ENCODE data around the gene SMARCC1.

The SMARCC1 gene

DNA sequence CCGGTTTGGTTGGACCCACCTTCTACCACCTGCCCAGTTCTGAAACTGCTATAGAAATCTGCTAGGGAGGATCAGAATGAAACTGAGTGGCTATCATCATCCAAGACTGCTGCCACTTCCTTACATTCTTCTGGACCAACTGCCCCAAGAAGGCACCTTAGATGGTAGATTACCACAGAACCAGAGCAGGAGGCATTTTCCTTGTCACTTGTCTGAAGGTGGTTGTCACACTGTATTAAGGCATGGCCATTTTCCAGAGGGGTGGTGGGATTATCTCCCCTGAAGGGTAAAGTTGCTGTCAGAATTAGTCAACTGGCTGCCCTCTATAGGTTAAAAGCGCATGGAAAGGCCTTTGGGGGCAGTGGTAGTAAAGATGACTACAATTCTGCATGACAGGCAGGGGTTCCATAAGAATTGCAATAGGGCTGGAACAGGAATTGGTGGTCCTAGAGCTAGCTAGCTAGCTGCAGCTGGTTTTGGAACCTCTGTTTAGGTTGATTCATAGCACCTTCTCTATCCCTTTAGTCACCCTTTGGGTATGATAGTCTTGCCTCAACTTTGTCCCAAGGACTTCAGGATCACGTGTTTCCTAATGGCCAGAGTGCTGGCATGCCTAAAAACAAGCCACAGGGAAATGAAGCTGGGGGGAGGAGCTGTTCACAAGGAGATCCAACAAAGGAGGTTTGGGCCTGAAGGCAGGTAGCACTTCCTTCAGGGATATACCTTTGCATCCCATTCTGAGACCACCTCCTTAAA lies 198.2 kb downstream of the SMARCC1 start:
- no peak for DNase-seq

DNA sequence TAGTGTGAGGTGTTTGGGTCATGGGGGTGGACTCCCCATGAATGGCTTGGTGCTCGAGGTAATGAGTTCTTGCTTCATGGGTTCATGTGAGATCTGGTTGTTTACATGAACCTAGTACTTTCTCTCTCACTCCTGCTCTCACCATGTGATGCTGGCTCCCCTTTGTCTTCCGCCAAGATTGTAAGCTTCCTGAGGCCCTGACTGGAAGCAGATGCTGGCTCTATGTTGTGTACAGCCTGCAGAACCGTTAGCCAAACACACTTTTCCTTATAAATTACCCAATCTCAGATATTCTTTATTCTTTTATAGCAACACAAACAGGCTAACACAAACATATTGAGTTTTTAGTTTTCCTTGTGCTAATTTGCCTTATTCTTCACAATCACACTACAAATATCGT lies 199.9 kb downstream of the SMARCC1 start:
- DNase-seq: no peak

DNA sequence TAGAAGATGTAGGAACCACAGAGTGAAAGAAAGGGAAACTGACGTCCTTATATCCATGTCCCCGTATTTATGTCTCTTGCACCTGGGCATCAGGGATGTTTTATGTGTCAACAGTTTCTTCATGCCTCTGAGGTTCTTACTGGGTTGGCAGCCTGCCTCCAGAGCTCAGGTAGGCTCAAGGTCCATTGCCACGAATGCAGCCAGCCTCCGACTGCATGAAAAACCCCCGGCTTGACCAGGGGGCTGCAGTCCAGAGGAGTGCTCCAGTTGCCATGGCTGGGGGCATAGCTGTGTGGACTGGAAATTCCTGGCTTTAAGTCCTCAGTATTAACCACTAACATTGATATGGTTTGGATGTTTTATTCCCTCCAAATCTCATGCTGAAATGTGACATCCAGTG lies 200.3 kb downstream of the SMARCC1 start:
- no peak for DNase-seq

DNA sequence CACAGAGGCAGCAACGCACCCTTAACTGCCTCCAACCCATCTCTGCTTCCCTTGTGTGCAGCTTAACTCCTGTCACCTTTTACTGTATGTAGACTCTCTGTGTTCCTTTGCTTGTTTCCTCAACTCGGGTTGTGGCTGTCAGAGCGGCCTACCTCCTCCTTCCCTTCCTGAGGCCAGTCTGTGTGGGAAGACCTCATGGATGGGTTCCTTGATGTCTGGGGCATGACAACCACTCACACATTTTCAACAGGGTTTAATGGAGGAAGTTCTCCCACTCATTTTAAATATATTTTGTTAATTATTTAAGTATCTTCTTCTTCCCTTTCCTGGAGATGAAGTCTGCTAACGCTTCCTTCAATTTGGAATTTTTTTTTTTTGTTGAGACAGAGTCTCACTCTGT lies 201.2 kb downstream of the SMARCC1 start:
- no peak for DNase-seq

DNA sequence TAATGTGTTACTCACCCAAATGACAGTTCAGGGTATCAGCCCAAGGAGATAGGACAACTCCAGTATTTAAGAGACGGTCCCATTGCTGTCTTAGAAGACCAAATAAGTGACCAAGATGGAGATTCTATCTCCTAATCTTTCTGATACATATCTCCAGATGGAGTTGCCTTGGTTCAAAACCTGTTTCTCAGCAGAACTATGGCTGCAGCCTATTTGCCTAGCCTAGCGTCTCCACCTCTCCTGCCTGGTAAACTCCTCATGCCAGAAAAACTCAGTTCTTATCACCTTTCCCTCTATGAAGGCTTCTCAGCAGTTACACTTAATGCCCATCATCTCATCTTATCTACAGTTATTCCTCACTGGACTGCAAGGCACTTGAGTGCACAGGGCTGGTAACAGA lies 201.8 kb downstream of the SMARCC1 start:
- no peak for DNase-seq

DNA sequence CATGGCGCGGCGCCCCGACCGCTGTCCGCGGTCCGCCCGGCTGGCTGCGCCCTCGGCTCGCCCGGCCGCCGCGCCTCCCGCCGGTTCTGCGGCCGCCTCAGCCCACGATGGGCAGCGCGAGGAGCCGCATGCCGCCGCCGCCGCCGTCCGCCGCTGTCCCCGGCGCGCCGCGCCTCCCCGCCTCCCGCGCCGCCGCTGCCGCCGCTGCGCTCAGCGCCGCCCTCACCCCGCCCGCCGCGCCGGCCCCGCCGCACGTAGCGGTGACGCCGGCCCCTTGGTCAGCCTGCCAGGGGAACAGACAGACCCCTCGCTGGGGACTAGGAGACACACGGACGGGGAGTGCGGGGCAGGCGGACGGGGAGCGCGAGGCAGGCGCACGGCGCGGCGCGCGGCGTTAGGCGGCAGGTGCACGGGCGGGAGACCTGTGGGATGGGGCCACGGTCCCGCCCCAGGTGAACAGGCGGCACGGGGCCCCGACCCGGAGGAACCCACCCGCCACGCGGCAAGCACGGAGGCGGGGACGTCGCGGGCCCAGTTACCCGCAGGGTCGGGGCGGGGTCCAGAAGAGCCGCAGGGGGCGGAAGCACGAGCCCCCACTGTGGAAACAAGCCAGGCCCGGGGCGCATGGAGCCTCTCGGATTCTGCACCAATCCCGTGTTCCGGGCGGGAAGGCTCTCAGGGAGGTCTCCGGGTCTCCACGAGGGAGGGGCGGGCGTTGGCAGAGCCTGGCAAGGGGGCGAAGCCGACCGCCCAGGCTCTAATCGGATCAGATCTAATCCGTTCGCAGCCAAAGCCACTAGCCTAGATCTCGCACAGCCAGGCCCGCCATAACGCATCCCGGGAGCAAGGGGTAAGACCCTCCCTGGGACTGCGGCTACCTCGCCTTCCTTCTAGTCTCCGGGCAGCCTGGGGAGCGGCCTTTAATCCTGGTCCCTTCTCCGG lies 202.7 kb downstream of the SMARCC1 start, which contains the start of gene CSPG5:
TSS of gene CSPG5 (minus strand) at position 175 of the 942 bp plus-strand sequence. CDS start at position 3, 172 bp downstream.
- DNase-seq: no peak

DNA sequence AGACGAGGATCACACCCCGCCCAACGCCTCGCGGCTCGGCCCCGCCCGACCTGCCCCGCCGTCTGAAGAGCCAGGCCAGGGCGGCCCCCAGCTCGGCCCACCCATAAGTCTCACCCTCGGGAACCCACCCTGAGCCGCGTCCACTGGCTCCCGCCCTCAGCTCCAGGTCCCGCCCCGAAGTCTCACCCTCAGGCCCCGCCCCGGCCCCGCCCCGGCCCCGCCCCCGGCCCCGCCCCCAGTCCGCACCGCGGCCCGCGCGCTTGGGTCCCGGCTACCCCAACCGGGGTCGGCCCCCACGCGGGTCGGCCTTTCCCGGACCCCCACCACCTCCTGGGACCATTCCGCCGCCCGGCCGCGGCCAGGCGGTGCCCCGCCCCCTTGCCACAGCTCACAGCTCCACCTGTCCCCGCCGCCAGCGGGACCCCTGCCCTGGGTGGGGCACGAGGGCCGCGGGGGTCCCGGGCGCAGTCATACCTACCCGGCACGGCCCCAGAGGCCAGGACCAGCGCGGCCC lies 203.5 kb downstream of the SMARCC1 start:
- DNase-seq: no peak

DNA sequence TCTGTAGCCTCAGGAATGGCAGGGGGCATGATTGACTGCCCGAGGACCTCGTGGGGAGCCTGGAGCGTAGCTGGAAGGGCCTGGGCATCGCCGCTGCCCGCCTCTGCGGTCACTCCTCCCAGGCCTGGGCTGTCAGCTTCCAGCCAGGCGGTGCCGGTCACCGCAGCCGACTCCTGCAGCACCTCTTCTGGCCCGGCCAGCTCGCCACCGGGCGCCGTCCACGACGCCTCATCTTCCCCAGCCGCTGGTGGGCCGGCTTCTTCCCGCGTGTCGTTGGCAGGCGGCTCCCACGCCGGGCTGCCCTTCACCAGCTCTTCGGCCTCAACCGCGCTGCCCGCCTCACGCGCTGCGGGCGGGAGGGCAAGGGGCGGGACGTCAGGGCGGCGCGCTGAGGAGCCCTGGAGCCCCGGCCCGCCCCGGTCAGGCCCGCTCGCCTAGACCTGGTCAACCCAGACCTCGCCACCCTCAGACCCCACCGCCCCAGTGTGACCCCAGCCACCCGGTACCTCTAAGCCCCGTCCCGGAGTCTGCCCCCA lies 204.0 kb downstream of the SMARCC1 start:
- DNase-seq: no peak

DNA sequence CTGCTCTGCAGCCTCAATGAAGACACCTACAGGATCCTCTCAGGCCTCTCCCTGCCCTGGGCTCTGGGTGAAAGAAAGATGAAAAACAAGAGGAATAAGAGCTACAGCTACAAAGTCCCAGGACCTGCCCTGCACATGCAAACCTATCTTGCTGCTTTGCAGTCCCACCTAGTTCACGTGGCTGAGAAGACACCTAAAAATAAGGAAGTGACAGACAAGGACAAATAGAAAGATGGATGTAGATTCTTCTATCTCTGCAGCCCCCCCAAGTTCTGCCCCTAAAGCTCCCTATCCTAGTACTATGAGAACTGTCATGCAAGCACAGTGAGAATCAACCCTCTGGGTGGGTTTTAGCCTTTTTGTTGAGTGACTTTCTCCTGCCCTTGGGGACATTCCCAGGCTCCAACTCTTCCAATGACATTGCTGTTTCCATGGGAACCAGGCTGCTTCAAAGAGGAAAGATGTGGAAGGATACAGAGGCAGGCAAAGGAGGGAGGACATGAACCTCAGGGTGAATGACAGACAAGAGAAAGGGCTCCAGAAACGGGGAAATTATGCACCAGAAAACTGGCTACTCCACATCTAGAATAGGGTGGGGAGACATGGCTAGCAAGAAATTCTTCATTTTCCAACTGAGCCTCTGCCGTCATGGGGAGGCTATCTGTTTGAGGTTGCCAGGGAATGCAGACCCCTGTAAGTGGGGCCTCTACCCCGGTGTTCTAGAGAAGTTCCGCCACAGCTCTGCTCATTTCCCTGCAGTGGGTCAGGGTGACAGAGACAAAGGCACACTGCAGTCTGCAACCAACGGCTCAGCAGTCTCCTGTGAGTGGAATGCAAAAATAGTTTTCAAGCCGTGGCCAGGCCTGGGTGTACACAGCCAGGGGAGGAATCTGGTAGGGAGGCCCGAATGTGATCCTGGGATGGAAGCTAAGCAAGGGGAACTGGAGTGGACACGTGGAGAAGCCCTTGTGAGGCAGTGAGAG lies 208.2 kb downstream of the SMARCC1 start:
- DNase-seq: no peak

DNA sequence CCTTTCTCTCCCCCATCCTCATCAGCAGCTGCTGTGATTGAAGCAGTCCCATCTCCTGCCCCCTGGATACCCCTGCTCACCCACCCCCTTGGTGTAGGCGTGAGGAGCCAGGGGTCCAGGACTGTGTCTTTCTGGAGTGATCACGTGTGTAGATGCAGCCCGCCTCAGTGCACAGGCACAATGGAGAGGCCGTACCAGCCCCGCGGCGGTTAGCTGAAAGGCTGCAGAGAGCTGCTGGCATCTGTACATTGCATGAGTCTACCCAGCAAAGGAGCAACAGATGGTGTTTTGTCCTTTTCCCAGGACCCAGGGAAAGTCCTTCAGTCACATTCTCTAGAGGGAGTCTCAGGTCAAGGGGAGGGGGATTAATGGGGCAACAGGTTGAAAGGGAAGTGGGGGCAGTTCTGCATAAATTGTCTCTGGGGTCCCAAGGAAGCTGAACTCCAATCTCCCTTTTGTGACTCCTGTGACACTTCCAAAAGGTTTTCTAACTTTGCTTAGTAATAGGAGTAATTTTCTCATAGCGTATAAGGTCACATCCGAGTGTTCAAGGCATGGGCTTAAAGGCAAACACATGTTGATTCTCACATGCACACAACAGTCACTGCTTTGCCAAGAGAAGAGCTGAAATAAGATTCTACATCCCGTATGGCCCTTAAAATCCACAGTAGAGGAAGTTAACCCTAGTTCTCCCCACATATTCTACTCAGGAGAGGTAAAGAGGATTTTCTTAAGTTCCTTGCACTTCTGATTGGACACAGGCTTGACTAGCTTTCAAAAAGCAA lies 210.1 kb downstream of the SMARCC1 start:
- no peak for DNase-seq

DNA sequence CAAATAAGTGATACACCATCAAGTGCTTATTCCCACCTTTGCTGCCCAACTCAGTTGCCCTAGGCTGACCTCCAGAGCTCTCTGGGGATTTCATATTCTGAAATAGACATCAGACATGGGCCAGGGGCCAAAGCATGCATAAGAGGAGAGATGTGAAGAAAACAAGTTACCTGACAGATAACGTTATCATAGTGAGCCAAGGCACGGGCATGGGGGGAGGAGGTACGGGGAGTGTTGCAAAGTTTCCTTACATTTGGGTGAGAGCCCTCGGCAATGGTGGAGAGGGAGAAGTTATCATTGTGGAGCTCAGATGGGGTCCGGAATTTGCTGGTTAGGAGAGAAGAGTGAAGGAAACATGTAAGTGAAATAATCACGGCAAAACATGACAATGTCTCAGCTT lies 212.8 kb downstream of the SMARCC1 start:
- no peak for DNase-seq

DNA sequence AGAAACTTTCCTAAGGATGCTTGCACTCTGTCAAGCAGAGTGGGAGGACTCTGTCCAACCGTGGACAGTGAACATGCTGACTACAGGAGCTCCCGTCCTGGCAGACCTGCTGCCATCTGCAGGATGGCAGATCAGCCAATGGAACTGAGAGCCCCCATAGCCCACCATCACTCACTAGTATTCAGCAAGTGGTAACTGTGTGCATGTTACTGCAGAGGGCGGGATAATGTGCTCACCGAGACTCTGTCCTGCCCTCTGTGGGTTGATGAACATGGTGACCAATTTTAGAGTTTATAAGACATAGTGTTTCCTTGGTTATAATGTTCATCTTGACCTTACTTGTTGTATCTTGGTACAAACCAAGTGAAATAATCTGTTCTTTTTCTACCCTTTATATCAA lies 214.5 kb downstream of the SMARCC1 start:
- no peak for DNase-seq

DNA sequence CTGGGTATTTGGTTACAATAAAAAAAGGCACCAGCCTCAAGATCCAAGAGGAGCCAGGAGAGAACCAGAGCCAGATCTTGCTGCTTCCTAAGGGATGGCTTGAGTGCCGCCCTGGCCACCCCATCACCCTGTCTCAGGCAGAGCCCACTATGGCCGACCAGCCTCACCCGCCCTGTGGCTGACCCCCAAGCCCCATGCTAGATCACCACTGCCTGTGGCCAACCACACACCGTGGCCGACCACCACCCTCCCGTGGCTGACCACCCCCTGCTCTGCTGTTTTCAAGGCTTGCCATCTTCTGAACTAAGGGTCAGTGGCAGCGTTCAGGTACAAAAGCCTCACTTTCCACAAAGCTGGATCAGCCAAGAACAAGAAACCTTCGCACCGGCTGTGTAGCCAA lies 215.0 kb downstream of the SMARCC1 start:
- DNase-seq: no peak

DNA sequence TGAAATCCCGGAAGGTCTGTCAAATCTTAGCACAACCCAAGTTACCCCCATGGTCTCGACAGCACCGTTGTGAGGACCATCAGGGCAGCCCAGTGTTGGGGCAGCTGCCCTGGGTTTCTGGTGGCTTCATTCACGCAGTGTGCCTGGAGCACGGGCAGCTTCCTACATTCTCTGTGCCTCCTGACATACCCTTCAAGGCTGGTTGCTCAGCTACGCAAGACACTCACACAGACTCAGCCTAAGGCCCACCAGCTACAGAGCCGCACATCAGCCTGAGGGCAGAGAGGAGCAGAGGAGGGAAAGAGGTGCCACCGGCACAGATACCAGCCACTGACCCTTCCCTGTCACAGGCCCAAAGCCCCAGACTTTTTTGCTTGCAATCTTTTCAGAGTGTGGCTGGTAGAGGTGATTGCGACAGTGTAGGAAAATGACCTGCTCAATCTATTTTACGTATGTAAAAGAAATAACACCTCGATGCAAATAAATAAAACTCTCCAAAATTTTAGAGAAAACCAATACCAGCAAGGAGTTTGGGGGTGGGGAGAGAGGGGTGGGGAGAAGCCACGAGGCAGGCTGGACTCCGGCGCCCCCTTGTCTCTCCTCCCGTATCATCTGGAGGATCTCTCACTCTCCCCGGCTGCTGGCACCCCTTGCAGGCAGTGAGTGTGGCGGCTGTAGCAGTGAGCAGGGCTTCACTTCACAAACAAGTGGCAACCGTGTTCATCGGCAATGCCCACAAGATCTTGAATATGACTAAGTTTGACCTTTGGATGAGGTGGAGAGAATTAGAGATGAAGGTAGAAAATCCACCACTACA lies 215.8 kb downstream of the SMARCC1 start:
- no peak for DNase-seq

DNA sequence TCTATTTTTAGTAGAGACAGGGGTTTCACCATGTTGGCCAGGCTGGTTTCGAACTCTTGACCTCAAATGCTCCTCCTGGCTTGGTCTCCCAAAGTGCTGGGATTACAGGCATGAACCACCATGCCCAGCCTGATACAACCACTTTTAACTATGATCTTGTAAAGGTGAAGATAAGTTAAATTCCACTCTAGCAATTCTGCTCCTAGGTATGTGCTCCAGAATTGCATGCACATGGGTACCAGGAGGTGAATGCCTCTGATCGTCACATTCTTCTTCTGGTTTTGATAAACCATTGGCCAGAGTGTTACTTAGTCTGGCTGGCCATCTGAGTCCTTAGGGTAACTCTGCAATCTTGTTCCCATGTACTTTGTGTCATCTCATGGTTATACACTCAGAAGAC lies 225.3 kb downstream of the SMARCC1 start:
- no peak for DNase-seq

DNA sequence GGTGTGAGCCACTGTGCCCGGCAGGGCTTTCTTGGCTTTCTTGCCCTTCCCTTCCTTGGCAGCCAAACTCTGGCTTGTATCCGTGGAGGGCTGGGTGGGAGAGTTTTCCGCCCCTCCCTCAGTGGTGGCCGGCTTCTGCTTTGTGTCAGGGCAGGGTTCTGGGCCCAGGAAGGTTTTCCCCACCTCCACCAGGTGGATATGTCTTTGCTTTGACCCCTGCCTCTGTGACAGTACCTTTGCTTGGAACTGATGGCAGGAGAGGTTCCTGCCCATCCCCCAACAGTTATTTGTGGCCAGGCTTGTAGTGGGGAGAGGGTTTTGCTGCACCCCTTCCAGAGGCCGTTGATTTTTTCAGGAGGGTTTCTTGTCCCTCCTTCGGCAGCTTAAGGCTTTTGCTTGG lies 227.4 kb downstream of the SMARCC1 start:
- DNase-seq: no peak

DNA sequence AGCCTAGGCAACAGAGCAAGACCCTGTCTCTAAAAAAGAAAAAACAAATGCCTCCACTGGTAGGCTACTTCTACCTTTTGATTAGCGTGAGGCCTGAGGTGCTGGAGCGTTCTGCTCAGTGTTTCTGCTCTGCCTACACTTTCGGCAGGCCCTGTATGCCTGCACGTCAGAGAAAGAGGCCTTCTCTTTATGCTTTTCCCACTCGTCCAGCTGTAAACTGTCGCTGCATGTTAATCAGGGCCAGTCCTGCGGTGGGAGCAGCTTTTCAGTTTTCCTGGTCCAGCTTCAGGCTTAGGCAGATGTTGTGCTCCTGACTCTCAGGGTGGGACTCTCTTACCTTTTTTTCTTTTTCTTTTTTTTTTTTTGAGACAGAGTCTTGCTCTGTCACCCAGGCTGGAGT lies 228.3 kb downstream of the SMARCC1 start:
- no peak for DNase-seq

DNA sequence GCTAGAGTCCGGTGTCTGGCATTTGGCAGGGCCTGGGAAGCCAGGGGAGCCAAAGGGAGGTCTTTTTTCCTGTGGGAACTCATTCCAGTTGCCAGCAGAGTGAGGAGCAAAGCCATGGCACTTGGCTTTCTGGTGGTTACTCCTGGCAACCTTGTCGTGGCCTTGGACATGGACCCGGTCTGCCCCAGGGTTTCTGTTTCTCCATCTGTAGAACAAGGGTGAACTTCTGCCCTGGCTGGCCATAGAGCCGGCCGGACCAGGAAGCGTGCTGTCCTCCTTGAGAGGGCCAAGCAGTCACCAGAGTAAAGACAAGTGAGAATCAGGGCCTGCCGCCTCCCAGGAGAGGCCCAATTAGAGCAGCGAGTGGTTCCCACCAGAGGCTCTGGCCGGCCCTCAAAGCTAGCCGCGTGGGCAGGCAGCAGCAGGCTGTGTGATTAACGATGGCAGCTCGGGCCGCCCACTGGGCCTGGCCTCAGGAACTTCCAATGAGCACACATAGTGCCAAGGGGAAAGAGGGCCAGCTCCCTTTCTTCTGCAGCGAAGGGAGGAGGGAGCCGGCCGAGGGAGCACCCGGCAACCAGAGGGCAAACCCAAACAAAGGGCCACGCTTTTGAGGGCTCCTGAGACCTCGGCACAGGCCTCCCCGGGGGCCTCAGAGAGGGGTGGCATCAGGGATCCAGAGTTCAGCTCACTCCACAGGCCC lies 239.1 kb downstream of the SMARCC1 start:
- no peak for DNase-seq

DNA sequence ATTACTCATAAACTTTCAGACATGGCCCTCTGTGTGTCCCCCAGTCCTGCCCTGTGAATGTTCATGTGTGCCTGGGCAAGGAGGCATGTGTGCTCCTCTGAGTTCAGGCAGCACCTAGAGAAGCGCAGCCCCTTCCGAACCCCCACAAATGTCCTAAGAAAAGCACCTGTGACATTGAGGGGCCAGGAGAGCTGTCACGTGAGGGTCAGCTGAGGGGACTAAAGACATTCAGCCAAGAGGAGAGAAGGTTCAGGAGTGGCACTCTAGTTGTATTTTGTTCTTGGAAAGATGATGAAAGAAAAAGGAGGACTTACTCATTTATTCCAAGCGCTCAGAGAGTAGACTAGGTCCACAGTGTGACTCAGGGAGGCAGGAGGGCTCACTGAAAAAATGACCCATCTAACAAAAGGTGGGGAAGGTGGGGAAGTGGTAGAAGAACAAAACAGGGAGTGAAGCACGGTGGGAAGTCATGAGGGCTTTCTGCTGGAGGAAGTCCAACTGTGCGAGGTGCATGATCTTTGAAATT lies 240.0 kb downstream of the SMARCC1 start:
- no peak for DNase-seq

DNA sequence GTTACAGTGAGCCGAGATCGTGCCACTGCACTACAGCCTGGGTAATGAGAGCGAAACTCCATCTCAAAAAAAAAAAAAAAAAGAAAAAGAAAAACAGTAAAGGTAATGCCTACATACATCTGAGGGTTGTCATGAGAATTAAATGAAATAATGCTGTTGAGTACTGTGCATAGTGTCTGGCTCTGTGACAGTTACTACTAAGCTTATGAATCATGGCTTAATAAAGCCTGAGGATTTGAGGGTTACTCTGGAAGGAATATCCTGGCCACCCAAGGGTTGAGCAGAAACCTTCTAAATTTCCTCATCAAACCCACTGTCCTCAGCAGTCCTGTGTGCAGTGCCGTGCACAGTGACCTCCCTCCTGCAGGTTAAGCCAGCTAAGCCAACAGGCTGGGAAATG lies 241.4 kb downstream of the SMARCC1 start:
- DNase-seq: no peak

Measured in cortex of kidney (tissue), 1 donor.